ENCODE data around the gene GBP3. TPM values are rescaled to one million over a fixed set of nuclear protein-coding genes. Genes with fewer than 3 reads are reported as not detected.
"Not testable (repeated sequence)": the region's sequence is repeated elsewhere in the genome, so short reads cannot be mapped to it uniquely, and the experiment has no call there.

The GBP3 gene
- total RNA-seq, 1 experiment from 2014 or later, result 0.48 TPM

- no peak for TF ChIP-seq CTCF (IDR thresholded peaks at IDR 0.05; ENCODE audit: insufficient read depth in 1 of 2, low read depth in 1 of 2, low read length in 1 of 2, severe bottlenecking in 1 of 2, unreplicated experiment in 1 of 2)
- ChIA-PET CTCF (no interaction called here), POLR2A (no interaction called here)
- Histone ChIP-seq H3K9me3 (no peaks in the 10 kb centered on the region), H3K4me3 (ENCODE audit: low read depth, low read length) (no peak overlapping the region), H3K27me3 (replicated peaks; ENCODE audit: control insufficient read depth, insufficient read depth, low read length) (no peaks in the 10 kb centered on the region), H3K4me1 (no peaks in the 10 kb centered on the region), H3K36me3 (ENCODE audit: control insufficient read depth, insufficient read depth, low read length) (no peaks in the 10 kb centered on the region)
- DNase-seq, result no peak
- no peaks in the 10 kb centered on the region for H3K9me3 Mint-ChIP-seq (ENCODE audit: unreplicated experiment)
- H3K36me3 Mint-ChIP-seq (ENCODE audit: insufficient read depth, unreplicated experiment), result peaks cover 28% of the 10 kb centered on the region
- BruUV-seq (replicated peaks), result no TSS peak
- no peaks in the 10 kb centered on the region for H3K27me3 Mint-ChIP-seq (ENCODE audit: insufficient read depth, unreplicated experiment)
- no peaks in the 10 kb centered on the region for H3K4me1 Mint-ChIP-seq (ENCODE audit: low read depth, unreplicated experiment)
- intact Hi-C loops (cut with micrococcal nuclease; ENCODE audit: unreplicated experiment), result no loop called here
- no peak overlapping the region for H3K27ac Mint-ChIP-seq (ENCODE audit: unreplicated experiment)
- H3K4me3 Mint-ChIP-seq (ENCODE audit: unreplicated experiment), result no peak overlapping the region
Observed at GRCh38 chr1:88982055-88982454, 40.6 kb downstream of the GBP3 start.

GRCh38 chr1:88981506-88981905 lies 41.2 kb downstream of the GBP3 start:
- H3K9me3 ChIP-seq; H3K9me3 Mint-ChIP-seq (ENCODE audit: unreplicated experiment); H3K4me3 Mint-ChIP-seq (ENCODE audit: unreplicated experiment); H3K4me3 ChIP-seq (ENCODE audit: low read depth, low read length); CTCF ChIA-PET; H3K36me3 ChIP-seq (ENCODE audit: control insufficient read depth, insufficient read depth, low read length); BruUV-seq (replicated peaks); H3K27me3 Mint-ChIP-seq (ENCODE audit: insufficient read depth, unreplicated experiment); H3K4me1 Mint-ChIP-seq (ENCODE audit: low read depth, unreplicated experiment); H3K4me1 ChIP-seq; POLR2A ChIA-PET; DNase-seq; H3K27me3 ChIP-seq (replicated peaks; ENCODE audit: control insufficient read depth, insufficient read depth, low read length); intact Hi-C loops (cut with micrococcal nuclease; ENCODE audit: unreplicated experiment); H3K27ac Mint-ChIP-seq (ENCODE audit: unreplicated experiment): not testable (repeated sequence)
- H3K36me3 Mint-ChIP-seq (ENCODE audit: insufficient read depth, unreplicated experiment), result peaks cover 28% of the 10 kb centered on the region

GRCh38 chr1:88980870-88981269 lies 41.8 kb downstream of the GBP3 start:
- Mint-ChIP-seq H3K9me3 (ENCODE audit: unreplicated experiment) (no peaks in the 10 kb centered on the region), H3K27ac (ENCODE audit: unreplicated experiment) (no peak overlapping the region), H3K27me3 (ENCODE audit: insufficient read depth, unreplicated experiment) (no peaks in the 10 kb centered on the region), H3K36me3 (ENCODE audit: insufficient read depth, unreplicated experiment) (peaks cover 28% of the 10 kb centered on the region), H3K4me3 (ENCODE audit: unreplicated experiment) (no peak overlapping the region), H3K4me1 (ENCODE audit: low read depth, unreplicated experiment) (no peaks in the 10 kb centered on the region)
- no peaks in the 10 kb centered on the region for H3K36me3 ChIP-seq (ENCODE audit: control insufficient read depth, insufficient read depth, low read length)
- intact Hi-C loops (cut with micrococcal nuclease; ENCODE audit: unreplicated experiment), result no loop called here
- H3K9me3 ChIP-seq, result no peaks in the 10 kb centered on the region
- BruUV-seq (replicated peaks), result no TSS peak
- no peak for TF ChIP-seq CTCF (IDR thresholded peaks at IDR 0.05; ENCODE audit: insufficient read depth in 1 of 2, low read depth in 1 of 2, low read length in 1 of 2, severe bottlenecking in 1 of 2, unreplicated experiment in 1 of 2)
- no peak for DNase-seq
- H3K4me3 ChIP-seq (ENCODE audit: low read depth, low read length), result no peak overlapping the region
- H3K27me3 ChIP-seq (replicated peaks; ENCODE audit: control insufficient read depth, insufficient read depth, low read length), result no peaks in the 10 kb centered on the region
- CTCF ChIA-PET, result no interaction called here
- POLR2A ChIA-PET, result no interaction called here
- H3K4me1 ChIP-seq, result no peaks in the 10 kb centered on the region

- H3K4me3 ChIP-seq (ENCODE audit: low read depth, low read length), result no peak overlapping the region
- ChIA-PET CTCF (no interaction called here), POLR2A (no interaction called here)
- intact Hi-C loops (cut with micrococcal nuclease; ENCODE audit: unreplicated experiment), result no loop called here
- no TSS peak for BruUV-seq (replicated peaks)
- no peaks in the 10 kb centered on the region for H3K4me1 ChIP-seq
- H3K27me3 ChIP-seq (replicated peaks; ENCODE audit: control insufficient read depth, insufficient read depth, low read length), result no peaks in the 10 kb centered on the region
- no peak for TF ChIP-seq CTCF (IDR thresholded peaks at IDR 0.05; ENCODE audit: insufficient read depth in 1 of 2, low read depth in 1 of 2, low read length in 1 of 2, severe bottlenecking in 1 of 2, unreplicated experiment in 1 of 2)
- H3K9me3 Mint-ChIP-seq (ENCODE audit: unreplicated experiment), result no peaks in the 10 kb centered on the region
- H3K9me3 ChIP-seq, result no peaks in the 10 kb centered on the region
- no peaks in the 10 kb centered on the region for H3K4me1 Mint-ChIP-seq (ENCODE audit: low read depth, unreplicated experiment)
- H3K36me3 Mint-ChIP-seq (ENCODE audit: insufficient read depth, unreplicated experiment), result peaks cover 28% of the 10 kb centered on the region
- H3K4me3 Mint-ChIP-seq (ENCODE audit: unreplicated experiment), result no peak overlapping the region
- H3K36me3 ChIP-seq (ENCODE audit: control insufficient read depth, insufficient read depth, low read length), result no peaks in the 10 kb centered on the region
- no peak for DNase-seq
- H3K27ac Mint-ChIP-seq (ENCODE audit: unreplicated experiment), result no peak overlapping the region
- H3K27me3 Mint-ChIP-seq (ENCODE audit: insufficient read depth, unreplicated experiment), result no peaks in the 10 kb centered on the region
Observed at GRCh38 chr1:88979749-88980116, 42.9 kb downstream of the GBP3 start.
